ENCODE measurements around the gene SNX19.

Gene SNX19

DNA sequence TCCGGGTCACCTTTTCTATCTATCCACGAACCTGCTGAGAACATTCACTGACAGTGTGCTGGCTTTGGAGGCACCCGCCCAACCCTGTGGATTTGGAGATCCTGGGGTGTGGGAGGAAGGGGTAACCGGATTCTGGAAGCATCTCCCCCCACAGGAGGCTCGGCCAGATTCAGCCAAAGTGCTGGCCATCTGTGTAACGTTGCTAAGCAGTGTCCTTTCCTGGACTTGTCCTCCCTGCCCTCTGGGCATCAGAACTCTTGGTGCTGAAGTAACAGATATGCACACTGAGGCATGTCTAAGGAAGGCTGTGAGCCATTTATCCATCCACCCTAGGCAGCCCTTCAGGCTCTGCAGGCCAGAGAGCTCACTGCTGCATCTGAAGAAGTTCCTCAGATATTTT is 85.7 kb downstream of the SNX19 start:
- no peak for DNase-seq (ENCODE audit: low read depth)
- TF ChIP-seq, protein P1, sequence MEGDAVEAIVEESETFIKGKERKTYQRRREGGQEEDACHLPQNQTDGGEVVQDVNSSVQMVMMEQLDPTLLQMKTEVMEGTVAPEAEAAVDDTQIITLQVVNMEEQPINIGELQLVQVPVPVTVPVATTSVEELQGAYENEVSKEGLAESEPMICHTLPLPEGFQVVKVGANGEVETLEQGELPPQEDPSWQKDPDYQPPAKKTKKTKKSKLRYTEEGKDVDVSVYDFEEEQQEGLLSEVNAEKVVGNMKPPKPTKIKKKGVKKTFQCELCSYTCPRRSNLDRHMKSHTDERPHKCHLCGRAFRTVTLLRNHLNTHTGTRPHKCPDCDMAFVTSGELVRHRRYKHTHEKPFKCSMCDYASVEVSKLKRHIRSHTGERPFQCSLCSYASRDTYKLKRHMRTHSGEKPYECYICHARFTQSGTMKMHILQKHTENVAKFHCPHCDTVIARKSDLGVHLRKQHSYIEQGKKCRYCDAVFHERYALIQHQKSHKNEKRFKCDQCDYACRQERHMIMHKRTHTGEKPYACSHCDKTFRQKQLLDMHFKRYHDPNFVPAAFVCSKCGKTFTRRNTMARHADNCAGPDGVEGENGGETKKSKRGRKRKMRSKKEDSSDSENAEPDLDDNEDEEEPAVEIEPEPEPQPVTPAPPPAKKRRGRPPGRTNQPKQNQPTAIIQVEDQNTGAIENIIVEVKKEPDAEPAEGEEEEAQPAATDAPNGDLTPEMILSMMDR (IDR thresholded peaks at IDR 0.05; ENCODE audit: control insufficient read depth, insufficient read depth, low read depth, low read length, missing control alignments), result no peak
- no peak overlapping the region for H3K4me3 ChIP-seq (ENCODE audit: control insufficient read depth, low read depth, low read length)

DNA sequence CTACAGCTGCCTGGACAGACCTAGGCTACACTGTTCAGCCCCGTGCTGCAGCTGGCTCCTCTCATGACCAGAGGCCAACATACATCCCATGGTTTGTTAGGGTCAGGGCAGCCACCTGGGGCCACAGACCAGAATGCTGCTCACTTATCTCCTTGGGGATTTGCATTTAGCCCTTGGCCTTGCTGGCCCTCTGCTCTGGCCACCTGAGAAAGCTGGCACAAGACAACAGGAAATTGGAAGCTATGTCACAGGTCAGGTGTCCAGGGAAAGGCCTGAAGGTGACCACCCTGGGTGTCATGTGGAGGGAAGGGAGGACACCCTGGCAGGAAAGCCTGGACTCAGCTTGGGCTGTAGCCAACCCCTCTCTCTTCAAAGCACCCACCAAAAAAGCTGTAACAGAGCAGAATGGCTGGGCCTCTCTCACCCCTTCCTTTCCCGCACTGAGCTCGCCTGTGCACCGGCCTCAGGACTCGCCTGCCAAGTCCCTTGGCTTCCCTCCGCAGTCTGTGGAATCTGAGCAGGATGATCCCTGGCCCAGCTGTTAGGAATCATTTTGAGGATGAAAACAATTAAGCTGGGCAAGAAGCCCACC is 86.3 kb downstream of the SNX19 start:
- no peak overlapping the region for H3K4me3 ChIP-seq (ENCODE audit: control insufficient read depth, low read depth, low read length)
- no peak for DNase-seq (ENCODE audit: low read depth)
- TF ChIP-seq, protein P1 (IDR thresholded peaks at IDR 0.05; ENCODE audit: control insufficient read depth, insufficient read depth, low read depth, low read length, missing control alignments), result no peak

DNA sequence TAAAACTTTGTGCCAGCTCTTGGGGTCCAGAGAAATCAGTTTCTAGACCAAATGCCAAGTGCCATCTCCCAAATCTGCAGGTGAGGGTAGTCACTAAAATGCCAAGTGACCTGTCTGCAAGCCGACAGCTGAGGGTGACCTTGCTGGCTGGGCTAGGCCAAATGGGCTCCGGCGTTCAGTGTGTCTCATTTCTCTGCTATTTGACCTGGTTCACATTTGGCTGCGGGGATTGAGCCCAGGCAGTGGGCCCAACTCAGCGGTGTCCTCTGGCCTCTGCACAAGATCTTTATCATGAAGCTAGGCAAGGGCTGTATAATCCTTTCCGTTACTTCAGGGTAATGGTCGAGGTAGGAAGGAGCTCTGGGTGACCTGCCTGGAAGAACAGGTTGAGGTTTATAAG is 87.5 kb downstream of the SNX19 start:
- no peak for DNase-seq (ENCODE audit: low read depth)
- TF ChIP-seq, protein P1 (IDR thresholded peaks at IDR 0.05; ENCODE audit: control insufficient read depth, insufficient read depth, low read depth, low read length, missing control alignments), result no peak
- H3K4me3 ChIP-seq (ENCODE audit: control insufficient read depth, low read depth, low read length), result no peak overlapping the region

DNA sequence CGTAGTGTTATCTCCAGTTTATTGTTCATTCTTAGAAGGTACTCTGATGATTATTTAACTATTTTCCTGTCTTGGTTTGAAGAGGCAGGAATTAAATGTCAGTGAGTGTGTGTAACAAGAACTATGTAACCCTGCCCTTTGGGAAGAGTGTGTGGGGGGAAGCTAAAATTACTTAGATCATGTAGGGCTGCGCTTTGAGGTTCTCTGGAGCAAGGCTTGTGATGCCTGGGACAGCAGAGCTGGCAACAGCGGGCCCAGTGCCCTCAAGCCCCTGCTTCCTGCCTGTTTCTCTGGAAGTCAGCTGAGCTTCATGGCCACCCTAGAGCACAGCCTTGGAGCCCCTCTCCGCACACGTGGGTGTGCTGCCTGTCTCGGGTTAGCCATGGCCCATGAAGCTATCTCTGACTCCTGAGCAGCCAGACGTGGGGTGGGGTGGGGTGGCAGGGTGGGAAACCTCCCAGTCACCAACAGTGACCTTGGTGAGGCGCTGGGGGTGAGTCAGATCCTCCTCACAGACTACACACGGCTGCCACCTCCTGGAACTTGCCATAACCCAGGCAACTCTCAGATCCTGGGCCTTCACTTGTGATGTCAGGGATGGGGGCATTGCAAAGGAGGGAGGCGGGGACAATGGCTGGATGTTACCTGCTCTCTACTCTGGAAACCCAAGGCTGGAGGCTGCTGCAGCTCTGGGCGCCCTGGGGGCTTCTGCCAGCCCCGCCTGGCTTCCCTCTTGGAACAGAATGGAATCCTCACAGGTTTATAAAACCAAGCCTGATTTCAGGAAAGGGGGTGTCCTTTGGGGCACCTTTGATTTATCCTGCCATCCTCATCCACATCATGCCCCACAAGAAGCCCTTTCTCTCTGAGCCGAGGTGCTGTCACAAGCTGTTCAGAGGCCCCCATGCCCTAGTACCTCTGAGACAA is 88.6 kb downstream of the SNX19 start:
- H3K4me3 ChIP-seq (ENCODE audit: control insufficient read depth, low read depth, low read length), result no peak overlapping the region
- TF ChIP-seq, protein P1 (IDR thresholded peaks at IDR 0.05; ENCODE audit: control insufficient read depth, insufficient read depth, low read depth, low read length, missing control alignments), result peak; percentile 86
- no peak for DNase-seq (ENCODE audit: low read depth)

DNA sequence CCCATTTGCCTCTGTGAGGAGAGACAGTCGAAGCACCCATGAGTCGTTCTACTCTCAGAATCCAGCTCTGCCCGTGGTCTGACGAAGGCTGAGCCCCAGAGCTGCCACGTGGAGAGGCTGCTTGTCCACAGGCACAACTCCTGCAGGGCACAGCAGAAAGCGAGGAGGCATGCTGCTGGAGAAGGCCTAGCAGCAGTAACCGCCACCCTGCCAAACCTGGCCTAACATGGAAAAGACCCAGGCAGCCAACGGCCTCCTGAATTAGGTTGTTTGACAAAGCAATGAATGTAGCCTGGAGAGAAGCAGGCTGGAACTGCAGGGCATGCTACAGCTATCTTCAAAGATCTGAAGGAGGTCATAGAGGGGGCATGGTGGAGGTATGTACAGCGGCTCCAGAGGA is 89.7 kb downstream of the SNX19 start:
- H3K4me3 ChIP-seq (ENCODE audit: control insufficient read depth, low read depth, low read length), result no peak overlapping the region
- TF ChIP-seq, protein P1 (IDR thresholded peaks at IDR 0.05; ENCODE audit: control insufficient read depth, insufficient read depth, low read depth, low read length, missing control alignments), result no peak
- DNase-seq (ENCODE audit: low read depth), result no peak

DNA sequence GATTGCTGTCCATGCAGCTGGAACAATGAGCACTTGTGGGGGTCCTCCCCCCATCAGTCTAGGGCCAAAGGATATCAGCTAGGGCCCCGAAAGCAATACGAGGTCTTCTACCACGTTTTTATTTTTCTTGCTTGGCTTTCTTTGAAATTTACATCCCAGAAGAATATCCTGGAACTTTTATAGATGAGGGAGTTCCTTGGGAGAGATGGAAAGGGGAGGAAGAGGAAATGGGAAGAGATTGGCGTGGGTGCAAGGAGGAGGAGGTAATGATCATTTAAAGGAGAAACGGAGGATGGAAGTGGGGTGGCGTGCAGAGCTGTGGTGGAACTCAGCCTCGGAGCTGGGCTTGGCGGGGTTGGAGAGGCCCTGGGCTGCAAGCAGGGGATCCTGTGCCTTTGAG is 90.3 kb downstream of the SNX19 start:
- DNase-seq (ENCODE audit: low read depth), result no peak
- TF ChIP-seq, protein P1 (IDR thresholded peaks at IDR 0.05; ENCODE audit: control insufficient read depth, insufficient read depth, low read depth, low read length, missing control alignments), result no peak
- H3K4me3 ChIP-seq (ENCODE audit: control insufficient read depth, low read depth, low read length), result no peak overlapping the region
